CD14-positive monocyte (primary cell): ENCODE data around the gene SMG6. TPM values are rescaled to one million over a fixed set of nuclear protein-coding genes. Genes with fewer than 3 reads are reported as not detected.

Experiments used
- DNase-seq, 3 donors: peaks; one replicate each; pipeline ENCODE4 v3.0.0-alpha.2; 2011 to 2022
- H2AFZ ChIP-seq: 2 replicates; pipeline ENCODE4 v1.6.0; 2012; ENCODE audit warnings: mild to moderate bottlenecking, low read depth, low read length, inconsistent platforms; ENCODE audit not compliant: insufficient read depth, poor library complexity, severe bottlenecking
- H3K27ac ChIP-seq, 2 donors: 1 replicate in 1 of 2; 2 replicates in 1 of 2; pipeline ENCODE4 v1.5.1; 2012 to 2013; ENCODE audit warnings: low read length in 2 of 2, control low read depth in 1 of 2, inconsistent platforms in 1 of 2, low read depth in 1 of 2, mild to moderate bottlenecking in 1 of 2
- H3K27me3 ChIP-seq, 2 donors: one replicate each; pipeline versions ENCODE4 v1.6.0 to v1.6.1; 2011 to 2013; ENCODE audit warnings: low read length in 2 of 2; ENCODE audit not compliant: control insufficient read depth in 2 of 2, insufficient read depth in 2 of 2
- H3K36me3 ChIP-seq, 2 donors: replicated peaks in 1 of 2; 1 replicate in 1 of 2; 2 replicates in 1 of 2; pipeline versions ENCODE4 v1.5.1 to v1.6.1; 2012 to 2013; ENCODE audit warnings: low read length in 2 of 2, control low read depth in 1 of 2, inconsistent platforms in 1 of 2, mild to moderate bottlenecking in 1 of 2; ENCODE audit not compliant: insufficient read depth in 2 of 2, control insufficient read depth in 1 of 2
- H3K4me1 ChIP-seq, 2 donors: 1 replicate in 1 of 2; 2 replicates in 1 of 2; pipeline versions ENCODE4 v1.5.1 to v1.6.1; 2012 to 2013; ENCODE audit warnings: low read length in 2 of 2, control low read depth in 1 of 2, inconsistent platforms in 1 of 2, mild to moderate bottlenecking in 1 of 2, moderate library complexity in 1 of 2; ENCODE audit not compliant: insufficient read depth in 2 of 2, control insufficient read depth in 1 of 2
- H3K4me2 ChIP-seq: replicated peaks from 2 replicates; pipeline ENCODE3; 2012; ENCODE audit warnings: low read length, moderate library complexity, mild to moderate bottlenecking; ENCODE audit not compliant: poor library complexity, severe bottlenecking; ENCODE audit errors: extremely low read depth
- H3K4me3 ChIP-seq, 3 experiments: fragments of 200-600 bp in 1 of 3; sonication (generic) in 1 of 3; replicated peaks in 1 of 3; 1 replicate in 2 of 3; 2 replicates in 1 of 3; pipeline ENCODE4 v1.5.1; 2011 to 2013; ENCODE audit warnings: low read length in 3 of 3, mild to moderate bottlenecking in 3 of 3, control low read depth in 2 of 3, low read depth in 2 of 3, inconsistent platforms in 1 of 3, moderate library complexity in 1 of 3
- H3K79me2 ChIP-seq: 2 replicates; pipeline ENCODE4 v1.6.0; 2012; ENCODE audit warnings: mild to moderate bottlenecking, control low read depth, inconsistent platforms, low read length, moderate library complexity; ENCODE audit not compliant: insufficient read depth
- H3K9ac ChIP-seq: 2 replicates; pipeline ENCODE4 v1.6.0; 2017; ENCODE audit warnings: low read length, mild to moderate bottlenecking; ENCODE audit not compliant: insufficient read depth, poor library complexity, severe bottlenecking
- H3K9me3 ChIP-seq, 2 donors: replicated peaks in 1 of 2; 1 replicate in 1 of 2; 2 replicates in 1 of 2; pipeline versions ENCODE4 v1.5.1 to v1.6.1; 2012 to 2013; ENCODE audit warnings: low read length in 2 of 2, control low read depth in 1 of 2; ENCODE audit not compliant: control insufficient read depth in 1 of 2, insufficient read depth in 1 of 2
- H4K20me1 ChIP-seq: 2 replicates; pipeline ENCODE4 v1.6.0; 2012; ENCODE audit warnings: mild to moderate bottlenecking, low read length, control low read depth, moderate library complexity; ENCODE audit not compliant: insufficient read depth
- H3K27ac Mint-ChIP-seq, 7 donors: one replicate each; pipeline ENCODE4 v1.8.0; 2020; ENCODE audit warnings: mild to moderate bottlenecking in 7 of 7, mixed read lengths in 7 of 7, moderate library complexity in 6 of 7, inconsistent platforms in 2 of 7
- H3K27me3 Mint-ChIP-seq, 3 donors: one replicate each; pipeline ENCODE4 v1.8.0; 2021 to 2022; ENCODE audit warnings: low read depth in 3 of 3, mild to moderate bottlenecking in 3 of 3, mixed read lengths in 3 of 3, moderate library complexity in 3 of 3, inconsistent platforms in 1 of 3
- H3K36me3 Mint-ChIP-seq, 2 donors: one replicate each; pipeline ENCODE4 v1.8.0; 2020; ENCODE audit warnings: mixed read lengths in 2 of 2, inconsistent platforms in 1 of 2, mild to moderate bottlenecking in 1 of 2
- H3K4me1 Mint-ChIP-seq: one replicate; pipeline ENCODE4 v1.8.0; 2020; ENCODE audit warnings: mild to moderate bottlenecking, mixed read lengths
- H3K4me3 Mint-ChIP-seq, 2 donors: one replicate each; pipeline ENCODE4 v1.8.0; 2020; ENCODE audit warnings: mild to moderate bottlenecking in 2 of 2, mixed read lengths in 2 of 2, moderate library complexity in 1 of 2
- H3K9me3 Mint-ChIP-seq, 7 donors: one replicate each; pipeline ENCODE4 v1.8.0; 2020 to 2022; ENCODE audit warnings: mixed read lengths in 7 of 7, mild to moderate bottlenecking in 6 of 7, moderate library complexity in 6 of 7, inconsistent platforms in 2 of 7
- CTCF ChIP-seq: fragments of 200-600 bp; IDR thresholded peaks from one replicate; pipeline ENCODE4 v1.8.0; 2022; ENCODE audit warnings: antibody characterized with exemption, mild to moderate bottlenecking
- WGBS: methylation state at CpG from one replicate; pipeline ENCODE4 v1.1.5; 2013; ENCODE audit warnings: missing lambda C conversion rate; ENCODE audit not compliant: insufficient coverage; 5-methylcytosine and 5-hydroxymethylcytosine counted together
- intact Hi-C, 2 donors: fragments of 100-400 bp; cut with micrococcal nuclease; formaldehyde crosslinking; loops; one replicate each; pipeline versions ENCODE4 v1.15.0 to v1.15.1; 2023
- polyA plus RNA-seq, 3 donors: library from polyadenylated mRNA; depleted of rRNA in 1 of 3; unstranded in 2 of 3; stranded (reverse) in 1 of 3; fragments of 300-500 nt in 2 of 3; fragments of >200 nt in 1 of 3; fragmentation: Illumina TruSeq in 2 of 3; gene quantifications; 1 replicate in 2 of 3; 2 replicates in 1 of 3; pipeline ENCODE4 v1.2.3, GENCODE V29; 2012 to 2021

Gene SMG6
- polyA plus RNA-seq, 3 donors = 0.67 to 7.1 (median 1.1) TPM

GRCh38 chr17:2253768-2254406 lies 49.7 kb downstream of the SMG6 start:
- peaks cover 2% of the 10 kb centered on the region for H3K4me1 Mint-ChIP-seq
- no peak overlapping the region for H3K4me3 Mint-ChIP-seq
- peaks cover 55 to 74% of the 10 kb centered on the region in 2 donors for H3K36me3 Mint-ChIP-seq
- H3K9ac ChIP-seq = no peak overlapping the region
- H3K4me3 ChIP-seq = no peak overlapping the region
- H3K27me3 ChIP-seq = no peaks in the 10 kb centered on the region
- no peak for DNase-seq
- H3K4me1 ChIP-seq = no peaks in the 10 kb centered on the region
- H3K79me2 ChIP-seq = no peaks in the 10 kb centered on the region
- H3K36me3 ChIP-seq = peaks cover 4 to 38% of the 10 kb centered on the region in 2 donors
- intact Hi-C loops = no loop called here
- no peak overlapping the region for H3K4me2 ChIP-seq
- TF ChIP-seq CTCF = no peak
- H3K27ac ChIP-seq = no peak overlapping the region
- H3K27me3 Mint-ChIP-seq = no peaks in the 10 kb centered on the region
- WGBS = no CpG with 5 or more reads among the region's 5 CpGs
- H3K27ac Mint-ChIP-seq = no peak overlapping the region
- no peaks in the 10 kb centered on the region for H3K9me3 ChIP-seq
- H2AFZ ChIP-seq = no peak overlapping the region
- peaks cover 0 to 1% (median 0%) of the 10 kb centered on the region in 7 donors for H3K9me3 Mint-ChIP-seq
- H4K20me1 ChIP-seq = no peaks in the 10 kb centered on the region

GRCh38 chr17:2253362-2253761 lies 50.2 kb downstream of the SMG6 start:
- intact Hi-C loops = no loop called here
- Histone ChIP-seq H3K4me3 (no peak overlapping the region), H2AFZ (no peak overlapping the region), H3K4me1 (no peaks in the 10 kb centered on the region), H3K36me3 (peaks cover 4 to 38% of the 10 kb centered on the region in 2 donors), H3K9me3 (no peaks in the 10 kb centered on the region), H4K20me1 (no peaks in the 10 kb centered on the region), H3K79me2 (no peaks in the 10 kb centered on the region), H3K4me2 (no peak overlapping the region), H3K27me3 (no peaks in the 10 kb centered on the region), H3K27ac (no peak overlapping the region), H3K9ac (no peak overlapping the region)
- peaks cover 2% of the 10 kb centered on the region for H3K4me1 Mint-ChIP-seq
- no peak overlapping the region for H3K4me3 Mint-ChIP-seq
- no peak for TF ChIP-seq CTCF
- DNase-seq = no peak
- no CpG with 5 or more reads among the region's 10 CpGs for WGBS
- no peak overlapping the region for H3K27ac Mint-ChIP-seq
- peaks cover 56 to 70% of the 10 kb centered on the region in 2 donors for H3K36me3 Mint-ChIP-seq
- no peaks in the 10 kb centered on the region for H3K27me3 Mint-ChIP-seq
- H3K9me3 Mint-ChIP-seq = peaks cover 0 to 1% (median 0%) of the 10 kb centered on the region in 7 donors
